ENCODE results near the gene NRG2.

Gene NRG2

GRCh38 chr5:139910036-139910435 is 133.1 kb downstream of the NRG2 start:
- Histone ChIP-seq H3K36me3 (ENCODE audit: control insufficient read depth, insufficient read depth, low read length) (no peaks in the 10 kb centered on the region), H3K27me3 (ENCODE audit: control insufficient read depth, insufficient read depth, low read length) (peaks cover 25% of the 10 kb centered on the region), H3K4me1 (ENCODE audit: control insufficient read depth, insufficient read depth, low read length) (peaks cover 3% of the 10 kb centered on the region), H3K4me3 (ENCODE audit: low read depth, low read length) (no peak overlapping the region), H3K9ac (ENCODE audit: low read depth, low read length) (no peak overlapping the region), H3K9me3 (ENCODE audit: control insufficient read depth, insufficient read depth, low read length) (no peaks in the 10 kb centered on the region)

GRCh38 chr5:139908749-139909148 is 134.3 kb downstream of the NRG2 start:
- no peak overlapping the region for H3K4me3 ChIP-seq (ENCODE audit: low read depth, low read length)
- no peaks in the 10 kb centered on the region for H3K36me3 ChIP-seq (ENCODE audit: control insufficient read depth, insufficient read depth, low read length)
- H3K9ac ChIP-seq (ENCODE audit: low read depth, low read length) = no peak overlapping the region
- H3K4me1 ChIP-seq (ENCODE audit: control insufficient read depth, insufficient read depth, low read length) = peaks cover 3% of the 10 kb centered on the region
- H3K9me3 ChIP-seq (ENCODE audit: control insufficient read depth, insufficient read depth, low read length) = no peaks in the 10 kb centered on the region
- H3K27me3 ChIP-seq (ENCODE audit: control insufficient read depth, insufficient read depth, low read length) = peaks cover 26% of the 10 kb centered on the region

DNA sequence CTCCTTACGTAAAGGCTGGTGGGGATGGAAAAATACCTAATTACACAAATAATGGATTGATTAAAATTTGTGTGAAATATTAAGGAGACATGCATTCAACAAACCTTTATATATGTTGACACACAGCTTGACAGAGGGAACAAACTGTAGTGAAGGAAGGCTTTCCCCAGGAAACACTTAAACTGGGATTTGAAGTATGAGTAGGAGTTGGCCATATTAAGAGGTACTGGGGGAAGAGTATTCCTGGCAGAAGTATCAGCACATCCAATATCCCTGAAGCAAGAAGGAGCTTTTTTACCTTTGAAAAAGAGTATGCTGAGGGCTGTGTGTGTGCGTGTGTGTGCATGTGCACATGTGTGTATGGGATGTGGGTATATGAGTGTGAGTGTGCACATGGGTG is 136.4 kb downstream of the NRG2 start:
- H3K27me3 ChIP-seq (ENCODE audit: control insufficient read depth, insufficient read depth, low read length) = peaks cover 45% of the 10 kb centered on the region
- no peak overlapping the region for H3K4me3 ChIP-seq (ENCODE audit: low read depth, low read length)
- no peaks in the 10 kb centered on the region for H3K9me3 ChIP-seq (ENCODE audit: control insufficient read depth, insufficient read depth, low read length)
- H3K9ac ChIP-seq (ENCODE audit: low read depth, low read length) = no peak overlapping the region
- H3K4me1 ChIP-seq (ENCODE audit: control insufficient read depth, insufficient read depth, low read length) = peaks cover 8% of the 10 kb centered on the region
- H3K36me3 ChIP-seq (ENCODE audit: control insufficient read depth, insufficient read depth, low read length) = no peaks in the 10 kb centered on the region

GRCh38 chr5:139904816-139905661 is 138.1 kb downstream of the NRG2 start:
- Histone ChIP-seq H3K36me3 (ENCODE audit: control insufficient read depth, insufficient read depth, low read length) (no peaks in the 10 kb centered on the region), H3K9me3 (ENCODE audit: control insufficient read depth, insufficient read depth, low read length) (no peaks in the 10 kb centered on the region), H3K4me1 (ENCODE audit: control insufficient read depth, insufficient read depth, low read length) (peaks cover 8% of the 10 kb centered on the region), H3K9ac (ENCODE audit: low read depth, low read length) (peak overlapping the region; percentile 42), H3K27me3 (ENCODE audit: control insufficient read depth, insufficient read depth, low read length) (peaks cover 61% of the 10 kb centered on the region), H3K4me3 (ENCODE audit: low read depth, low read length) (peak overlapping the region; percentile 79)

- Histone ChIP-seq H3K27me3 (ENCODE audit: control insufficient read depth, insufficient read depth, low read length) (peaks cover 67% of the 10 kb centered on the region), H3K9me3 (ENCODE audit: control insufficient read depth, insufficient read depth, low read length) (no peaks in the 10 kb centered on the region), H3K4me1 (ENCODE audit: control insufficient read depth, insufficient read depth, low read length) (peaks cover 8% of the 10 kb centered on the region), H3K4me3 (ENCODE audit: low read depth, low read length) (peak overlapping the region; percentile 79), H3K36me3 (ENCODE audit: control insufficient read depth, insufficient read depth, low read length) (no peaks in the 10 kb centered on the region), H3K9ac (ENCODE audit: low read depth, low read length) (peak overlapping the region; percentile 42)
These were observed 138.6 kb downstream of the NRG2 start for GRCh38 chr5:139904566-139904815.

DNA sequence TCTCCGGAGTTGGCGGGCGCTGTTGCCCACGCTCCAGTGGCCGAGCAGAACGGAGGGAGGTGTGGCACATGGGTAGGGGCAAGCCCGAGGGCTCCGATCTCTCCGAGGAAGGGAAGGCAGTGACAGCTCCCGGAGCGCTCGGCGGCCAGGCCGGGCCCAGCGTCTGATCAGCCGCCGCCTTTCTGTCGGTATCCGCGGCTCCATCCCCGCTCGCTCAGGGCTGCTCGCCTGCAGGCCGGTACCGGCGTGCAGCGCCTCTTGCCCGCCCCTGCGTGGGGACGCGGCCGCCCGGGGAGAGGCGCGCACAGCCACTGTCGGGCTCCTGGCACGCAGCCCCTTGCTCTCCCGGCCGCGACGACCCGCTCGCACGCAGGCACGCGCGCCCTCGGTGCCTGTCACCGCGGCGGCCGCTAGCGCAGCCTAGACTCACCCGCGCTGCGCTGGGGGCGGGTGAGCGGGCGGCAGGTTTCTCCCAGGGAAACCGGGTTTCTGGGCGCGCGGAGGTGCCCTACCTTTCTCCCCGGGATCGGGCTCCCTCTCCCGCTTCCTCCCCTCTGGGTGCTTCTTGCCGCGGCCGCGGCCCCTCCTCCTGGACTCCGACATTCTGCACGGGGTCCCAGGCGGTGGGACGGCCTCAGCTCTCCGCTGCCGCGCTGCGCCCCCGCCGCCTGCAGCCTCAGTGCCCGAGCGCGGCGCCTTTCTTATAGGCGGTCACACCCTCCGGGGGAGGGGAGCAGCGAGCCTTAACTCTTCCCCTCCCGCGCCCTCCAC is 139.1 kb downstream of the NRG2 start:
- Histone ChIP-seq H3K9me3 (ENCODE audit: control insufficient read depth, insufficient read depth, low read length) (no peaks in the 10 kb centered on the region), H3K36me3 (ENCODE audit: control insufficient read depth, insufficient read depth, low read length) (no peaks in the 10 kb centered on the region), H3K27me3 (ENCODE audit: control insufficient read depth, insufficient read depth, low read length) (peaks cover 70% of the 10 kb centered on the region), H3K4me1 (ENCODE audit: control insufficient read depth, insufficient read depth, low read length) (peaks cover 8% of the 10 kb centered on the region), H3K4me3 (ENCODE audit: low read depth, low read length) (peak overlapping the region; percentile 79), H3K9ac (ENCODE audit: low read depth, low read length) (no peak overlapping the region)

DNA sequence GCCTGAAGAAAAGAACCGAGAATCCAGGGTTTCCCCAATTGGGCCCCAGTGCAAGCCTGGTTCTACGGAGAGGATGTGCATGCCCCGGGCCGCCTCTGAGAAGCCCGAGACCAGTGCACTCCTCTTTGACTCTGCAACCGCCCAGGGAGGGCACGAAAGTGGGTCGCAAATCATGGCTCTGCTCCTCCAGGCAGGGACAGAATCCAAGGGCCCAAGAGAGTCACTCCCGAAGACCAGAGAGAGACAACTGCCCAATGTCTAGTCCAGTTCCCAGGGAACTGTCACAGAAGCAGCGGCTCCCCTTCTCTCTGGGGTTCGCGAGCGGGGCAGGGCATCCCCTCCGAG is 139.7 kb downstream of the NRG2 start:
- Histone ChIP-seq H3K4me3 (ENCODE audit: low read depth, low read length) (peak overlapping the region; percentile 79), H3K9me3 (ENCODE audit: control insufficient read depth, insufficient read depth, low read length) (no peaks in the 10 kb centered on the region), H3K27me3 (ENCODE audit: control insufficient read depth, insufficient read depth, low read length) (peaks cover 75% of the 10 kb centered on the region), H3K36me3 (ENCODE audit: control insufficient read depth, insufficient read depth, low read length) (no peaks in the 10 kb centered on the region), H3K4me1 (ENCODE audit: control insufficient read depth, insufficient read depth, low read length) (peaks cover 8% of the 10 kb centered on the region), H3K9ac (ENCODE audit: low read depth, low read length) (no peak overlapping the region)

GRCh38 chr5:139901986-139902385 is 141.1 kb downstream of the NRG2 start:
- peaks cover 8% of the 10 kb centered on the region for H3K4me1 ChIP-seq (ENCODE audit: control insufficient read depth, insufficient read depth, low read length)
- no peaks in the 10 kb centered on the region for H3K36me3 ChIP-seq (ENCODE audit: control insufficient read depth, insufficient read depth, low read length)
- no peaks in the 10 kb centered on the region for H3K9me3 ChIP-seq (ENCODE audit: control insufficient read depth, insufficient read depth, low read length)
- peaks cover 77% of the 10 kb centered on the region for H3K27me3 ChIP-seq (ENCODE audit: control insufficient read depth, insufficient read depth, low read length)
- no peak overlapping the region for H3K4me3 ChIP-seq (ENCODE audit: low read depth, low read length)
- no peak overlapping the region for H3K9ac ChIP-seq (ENCODE audit: low read depth, low read length)

DNA sequence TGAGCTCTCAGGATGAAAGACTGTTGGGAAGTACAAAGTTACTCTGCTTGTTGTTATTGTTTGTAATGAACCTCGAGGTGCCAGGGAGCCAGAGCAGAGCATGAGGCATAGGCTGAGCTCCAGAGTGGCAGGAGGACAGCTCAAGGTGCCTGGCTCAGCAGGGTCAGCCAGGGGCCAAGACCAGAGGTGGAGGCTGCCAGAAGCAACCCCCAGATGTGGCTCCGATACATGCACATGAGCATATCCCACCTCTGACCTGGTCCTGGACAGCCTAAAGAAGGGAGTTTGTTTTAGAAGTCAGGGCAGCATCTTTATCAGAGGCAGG is 141.9 kb downstream of the NRG2 start:
- peaks cover 71% of the 10 kb centered on the region for H3K27me3 ChIP-seq (ENCODE audit: control insufficient read depth, insufficient read depth, low read length)
- peaks cover 8% of the 10 kb centered on the region for H3K4me1 ChIP-seq (ENCODE audit: control insufficient read depth, insufficient read depth, low read length)
- H3K36me3 ChIP-seq (ENCODE audit: control insufficient read depth, insufficient read depth, low read length) = no peaks in the 10 kb centered on the region
- H3K9ac ChIP-seq (ENCODE audit: low read depth, low read length) = no peak overlapping the region
- peak overlapping the region; percentile 9 for H3K4me3 ChIP-seq (ENCODE audit: low read depth, low read length)
- no peaks in the 10 kb centered on the region for H3K9me3 ChIP-seq (ENCODE audit: control insufficient read depth, insufficient read depth, low read length)

DNA sequence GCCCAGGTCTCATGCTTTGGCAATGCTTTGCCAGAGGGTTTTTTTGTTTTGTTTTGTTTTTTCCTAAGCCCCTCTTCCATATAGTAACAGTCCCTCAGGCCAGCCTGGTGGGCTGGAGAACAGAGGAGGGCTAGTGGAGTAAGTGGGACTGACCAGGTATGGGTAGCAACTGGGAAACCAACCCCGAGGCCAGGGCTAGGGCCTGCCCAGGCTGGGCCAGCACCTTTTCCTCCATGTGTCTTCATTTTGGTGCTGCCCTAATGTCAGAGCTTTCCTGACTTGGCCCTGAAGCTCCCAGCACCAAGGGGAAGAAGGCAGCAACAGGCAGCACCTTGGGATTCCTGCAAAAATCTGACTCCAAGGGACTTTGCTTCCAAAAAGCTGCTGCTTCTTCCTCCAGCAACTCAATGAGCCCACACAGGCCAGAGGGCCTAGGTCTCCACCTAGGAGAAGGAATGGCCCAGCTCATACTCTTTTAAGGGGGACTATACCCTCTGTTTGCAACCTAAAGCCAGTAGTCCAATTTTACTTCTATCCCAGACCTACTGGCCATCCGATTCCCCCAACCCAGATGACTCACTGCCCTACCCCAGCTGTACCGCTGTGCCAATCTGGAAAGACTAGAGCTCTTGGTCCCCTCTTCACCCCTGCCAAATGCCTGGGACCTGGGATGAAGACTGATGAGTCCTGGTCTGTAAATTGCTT is 142.4 kb downstream of the NRG2 start:
- H3K9ac ChIP-seq (ENCODE audit: low read depth, low read length) = no peak overlapping the region
- H3K4me3 ChIP-seq (ENCODE audit: low read depth, low read length) = no peak overlapping the region
- no peaks in the 10 kb centered on the region for H3K9me3 ChIP-seq (ENCODE audit: control insufficient read depth, insufficient read depth, low read length)
- H3K27me3 ChIP-seq (ENCODE audit: control insufficient read depth, insufficient read depth, low read length) = peaks cover 68% of the 10 kb centered on the region
- H3K4me1 ChIP-seq (ENCODE audit: control insufficient read depth, insufficient read depth, low read length) = peaks cover 8% of the 10 kb centered on the region
- no peaks in the 10 kb centered on the region for H3K36me3 ChIP-seq (ENCODE audit: control insufficient read depth, insufficient read depth, low read length)

- H3K9ac ChIP-seq (ENCODE audit: low read depth, low read length) = no peak overlapping the region
- H3K36me3 ChIP-seq (ENCODE audit: control insufficient read depth, insufficient read depth, low read length) = no peaks in the 10 kb centered on the region
- H3K27me3 ChIP-seq (ENCODE audit: control insufficient read depth, insufficient read depth, low read length) = peaks cover 64% of the 10 kb centered on the region
- no peak overlapping the region for H3K4me3 ChIP-seq (ENCODE audit: low read depth, low read length)
- no peaks in the 10 kb centered on the region for H3K9me3 ChIP-seq (ENCODE audit: control insufficient read depth, insufficient read depth, low read length)
- peaks cover 5% of the 10 kb centered on the region for H3K4me1 ChIP-seq (ENCODE audit: control insufficient read depth, insufficient read depth, low read length)
These were observed 144.1 kb downstream of the NRG2 start for GRCh38 chr5:139898981-139899380.

DNA sequence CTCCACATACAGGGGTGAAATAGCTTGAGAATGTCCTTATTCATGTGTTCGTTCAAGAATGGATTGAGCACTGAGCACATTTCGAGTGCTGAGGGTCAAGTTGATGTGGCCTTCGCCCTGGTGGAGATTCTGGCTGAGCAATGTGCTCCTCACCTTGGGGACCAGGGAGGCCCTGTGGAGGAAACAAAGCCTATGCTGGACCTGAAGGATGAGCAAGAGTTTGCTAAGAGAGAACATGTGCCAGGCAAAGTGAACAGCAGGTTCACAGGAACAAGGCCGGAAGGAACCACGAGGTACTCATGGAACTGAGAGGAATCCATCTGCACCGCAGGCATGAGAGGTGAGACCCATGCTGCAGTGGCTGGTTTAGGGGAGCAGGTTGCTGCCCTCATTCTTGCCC is 145.1 kb downstream of the NRG2 start:
- Histone ChIP-seq H3K36me3 (ENCODE audit: control insufficient read depth, insufficient read depth, low read length) (no peaks in the 10 kb centered on the region), H3K27me3 (ENCODE audit: control insufficient read depth, insufficient read depth, low read length) (peaks cover 55% of the 10 kb centered on the region), H3K9ac (ENCODE audit: low read depth, low read length) (no peak overlapping the region), H3K4me1 (ENCODE audit: control insufficient read depth, insufficient read depth, low read length) (peaks cover 2% of the 10 kb centered on the region), H3K4me3 (ENCODE audit: low read depth, low read length) (no peak overlapping the region), H3K9me3 (ENCODE audit: control insufficient read depth, insufficient read depth, low read length) (no peaks in the 10 kb centered on the region)
